ENCODE results near the gene FIGNL2.

DNA sequence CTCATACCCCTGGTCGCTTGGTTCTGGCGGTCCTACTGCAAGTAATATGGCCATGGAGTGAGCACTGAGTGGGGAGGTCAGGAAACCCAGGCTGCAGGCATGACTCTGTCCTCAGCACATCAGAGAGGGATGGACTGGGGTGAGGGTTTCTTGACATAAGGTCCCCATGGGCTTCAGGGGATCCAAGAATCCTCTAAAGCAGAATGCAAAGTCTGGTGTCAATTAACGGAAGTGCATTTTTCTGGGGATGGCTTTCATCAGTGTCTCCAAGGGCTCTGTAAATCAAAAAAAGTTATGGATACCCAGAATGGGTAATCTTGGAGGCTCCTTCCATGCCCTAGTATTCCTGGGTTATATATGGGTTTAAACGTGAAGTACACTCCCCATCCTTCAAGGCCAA lies 3.7 kb downstream of the FIGNL2 start:
- TF ChIP-seq, protein P1, sequence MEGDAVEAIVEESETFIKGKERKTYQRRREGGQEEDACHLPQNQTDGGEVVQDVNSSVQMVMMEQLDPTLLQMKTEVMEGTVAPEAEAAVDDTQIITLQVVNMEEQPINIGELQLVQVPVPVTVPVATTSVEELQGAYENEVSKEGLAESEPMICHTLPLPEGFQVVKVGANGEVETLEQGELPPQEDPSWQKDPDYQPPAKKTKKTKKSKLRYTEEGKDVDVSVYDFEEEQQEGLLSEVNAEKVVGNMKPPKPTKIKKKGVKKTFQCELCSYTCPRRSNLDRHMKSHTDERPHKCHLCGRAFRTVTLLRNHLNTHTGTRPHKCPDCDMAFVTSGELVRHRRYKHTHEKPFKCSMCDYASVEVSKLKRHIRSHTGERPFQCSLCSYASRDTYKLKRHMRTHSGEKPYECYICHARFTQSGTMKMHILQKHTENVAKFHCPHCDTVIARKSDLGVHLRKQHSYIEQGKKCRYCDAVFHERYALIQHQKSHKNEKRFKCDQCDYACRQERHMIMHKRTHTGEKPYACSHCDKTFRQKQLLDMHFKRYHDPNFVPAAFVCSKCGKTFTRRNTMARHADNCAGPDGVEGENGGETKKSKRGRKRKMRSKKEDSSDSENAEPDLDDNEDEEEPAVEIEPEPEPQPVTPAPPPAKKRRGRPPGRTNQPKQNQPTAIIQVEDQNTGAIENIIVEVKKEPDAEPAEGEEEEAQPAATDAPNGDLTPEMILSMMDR (conservative IDR thresholded peaks at IDR 0.05 in 1 of 2, IDR thresholded peaks at IDR 0.05 in 1 of 2; ENCODE audit: low read depth in 1 of 2, low read length in 2 of 2), result no peak
- TF ChIP-seq EZH2 (IDR thresholded peaks at IDR 0.05; ENCODE audit: low read length, missing control alignments), result no peak
